ENCODE results near the gene NKX2-1. TPM values are rescaled to one million over a fixed set of nuclear protein-coding genes. Genes with fewer than 3 reads are reported as not detected.

NKX2-1 gene
- total RNA-seq, 1 experiment from 2014 or later: not detected

- Histone ChIP-seq H2BK12ac (ENCODE audit: insufficient read length, low read depth, low read length) (no peak overlapping the region), H3K9me3 (ENCODE audit: control insufficient read depth, low read depth, low read length) (no peaks in the 10 kb centered on the region), H3K79me2 (ENCODE audit: insufficient read depth, low read length) (no peaks in the 10 kb centered on the region), H3K56ac (ENCODE audit: insufficient read length, low read depth, low read length) (no peak overlapping the region), H3K79me1 (ENCODE audit: insufficient read depth, low read depth, low read length, poor library complexity, severe bottlenecking) (no peaks in the 10 kb centered on the region), H2AFZ (ENCODE audit: low read length) (no peak overlapping the region), H3K27me3 (ENCODE audit: insufficient read depth, low read length) (peaks cover 92% of the 10 kb centered on the region), H3K23me2 (ENCODE audit: insufficient read length, low read depth, low read length, poor library complexity, severe bottlenecking) (no peaks in the 10 kb centered on the region), H3T11ph (ENCODE audit: low read length) (no peak overlapping the region), H3K4me1 (ENCODE audit: insufficient read depth, low read length) (no peaks in the 10 kb centered on the region), H2AK5ac (ENCODE audit: insufficient read length, low read length) (no peak overlapping the region), H3K27ac (ENCODE audit: insufficient read length, low read depth, low read length) (no peak overlapping the region), H3K4me2 (ENCODE audit: insufficient read depth, insufficient read length, low read length) (no peak overlapping the region), H2BK5ac (ENCODE audit: insufficient read length, low read length) (no peak overlapping the region), H4K91ac (ENCODE audit: insufficient read length, low read depth, low read length) (no peak overlapping the region), H3K4ac (ENCODE audit: low read depth, low read length) (no peak overlapping the region), H2BK120ac (ENCODE audit: low read depth, low read length, poor library complexity, severe bottlenecking) (no peak overlapping the region), H2BK15ac (ENCODE audit: low read depth, low read length) (no peak overlapping the region), H3K14ac (ENCODE audit: insufficient read depth, low read length) (no peak overlapping the region), H4K5ac (ENCODE audit: insufficient read length, low read depth, low read length) (no peak overlapping the region), H2BK20ac (ENCODE audit: low read depth, low read length, poor library complexity, severe bottlenecking) (no peak overlapping the region), H3K9ac (ENCODE audit: extremely low read depth, insufficient read length, low read length) (no peak overlapping the region), H3K18ac (ENCODE audit: insufficient read length, low read depth, low read length) (no peak overlapping the region), H4K8ac (replicated peaks; ENCODE audit: insufficient read length, low read depth, low read length) (no peak overlapping the region), H3K23ac (ENCODE audit: insufficient read length, low read depth, low read length) (no peak overlapping the region), H4K20me1 (ENCODE audit: control insufficient read depth, insufficient read depth, insufficient read length) (no peaks in the 10 kb centered on the region)
- no peaks in the 10 kb centered on the region; a peak in 2 of 7 replicates for H3K36me3 Mint-ChIP-seq (ENCODE audit: insufficient read depth in 1 of 3, low read depth in 3 of 3)
- H3K4me1 Mint-ChIP-seq: peaks cover 20 to 52% of the 10 kb centered on the region in 2 experiments
- no peak overlapping the region for H3K27ac Mint-ChIP-seq
- H3K4me3 Mint-ChIP-seq: peak overlapping the region in 1 of 2 experiments; percentile 61; a peak in 3 of 5 replicates
- peaks cover 96% of the 10 kb centered on the region for H3K27me3 Mint-ChIP-seq (ENCODE audit: low read depth)
- H3K9me3 Mint-ChIP-seq: peaks cover 2 to 14% of the 10 kb centered on the region in 2 experiments; a peak in 3 of 5 replicates
- DNase-seq: no peak
- no peak for TF ChIP-seq CTCF (conservative IDR thresholded peaks at IDR 0.05)
- WGBS (ENCODE audit: extremely low coverage, insufficient read length, low lambda C conversion rate): no CpG with 5 or more reads among the region's 17 CpGs
These were observed 7.0 kb downstream of the NKX2-1 start for GRCh38 chr14:36513012-36513420.
